Osteocyte (in vitro differentiated cells): ENCODE results near the gene TTC28. TPM values are rescaled to one million over a fixed set of nuclear protein-coding genes. Genes with fewer than 3 reads are reported as not detected.
A peak's percentile ranks its signal among the peaks of the same experiment; 100 is the strongest.
"Not testable (repeated sequence)": the region's sequence is repeated elsewhere in the genome, so short reads cannot be mapped to it uniquely, and the experiment has no call there.

Experiments
- DNase-seq: peaks from one replicate; pipeline ENCODE4 v3.0.0; 2021; ENCODE audit warnings: mixed read lengths; ENCODE audit not compliant: unreplicated experiment; ENCODE audit errors: extremely low spot score
- H3K27ac Mint-ChIP-seq: one replicate; pipeline ENCODE4 v1.8.0; 2021; ENCODE audit warnings: mild to moderate bottlenecking, mixed read lengths; ENCODE audit not compliant: unreplicated experiment
- H3K27me3 Mint-ChIP-seq: one replicate; pipeline ENCODE4 v1.8.0; 2021; ENCODE audit warnings: mixed read lengths; ENCODE audit not compliant: unreplicated experiment
- H3K36me3 Mint-ChIP-seq: one replicate; pipeline ENCODE4 v1.8.0; 2021; ENCODE audit warnings: mixed read lengths; ENCODE audit not compliant: unreplicated experiment
- H3K4me1 Mint-ChIP-seq: one replicate; pipeline ENCODE4 v1.8.0; 2021; ENCODE audit warnings: mixed read lengths; ENCODE audit not compliant: unreplicated experiment
- H3K4me3 Mint-ChIP-seq: one replicate; pipeline ENCODE4 v1.8.0; 2021; ENCODE audit warnings: mild to moderate bottlenecking, moderate library complexity, mixed read lengths; ENCODE audit not compliant: unreplicated experiment
- H3K9me3 Mint-ChIP-seq: one replicate; pipeline ENCODE4 v1.8.0; 2021; ENCODE audit warnings: mixed read lengths; ENCODE audit not compliant: unreplicated experiment
- total RNA-seq: library from RNA; stranded (reverse); gene quantifications from 2 replicates; pipeline ENCODE4 v1.2.1, GENCODE V29; 2021
- TF ChIP-seq, protein P1 (sequence below): fragments of 200-600 bp; sonication (generic); IDR thresholded peaks from 2 replicates; pipeline ENCODE4 v1.5.0; 2021; ENCODE audit warnings: antibody characterized with exemption, mild to moderate bottlenecking, moderate library complexity

Gene TTC28
- total RNA-seq, 1 donor from 2014 or later, result 70.3 TPM

DNA sequence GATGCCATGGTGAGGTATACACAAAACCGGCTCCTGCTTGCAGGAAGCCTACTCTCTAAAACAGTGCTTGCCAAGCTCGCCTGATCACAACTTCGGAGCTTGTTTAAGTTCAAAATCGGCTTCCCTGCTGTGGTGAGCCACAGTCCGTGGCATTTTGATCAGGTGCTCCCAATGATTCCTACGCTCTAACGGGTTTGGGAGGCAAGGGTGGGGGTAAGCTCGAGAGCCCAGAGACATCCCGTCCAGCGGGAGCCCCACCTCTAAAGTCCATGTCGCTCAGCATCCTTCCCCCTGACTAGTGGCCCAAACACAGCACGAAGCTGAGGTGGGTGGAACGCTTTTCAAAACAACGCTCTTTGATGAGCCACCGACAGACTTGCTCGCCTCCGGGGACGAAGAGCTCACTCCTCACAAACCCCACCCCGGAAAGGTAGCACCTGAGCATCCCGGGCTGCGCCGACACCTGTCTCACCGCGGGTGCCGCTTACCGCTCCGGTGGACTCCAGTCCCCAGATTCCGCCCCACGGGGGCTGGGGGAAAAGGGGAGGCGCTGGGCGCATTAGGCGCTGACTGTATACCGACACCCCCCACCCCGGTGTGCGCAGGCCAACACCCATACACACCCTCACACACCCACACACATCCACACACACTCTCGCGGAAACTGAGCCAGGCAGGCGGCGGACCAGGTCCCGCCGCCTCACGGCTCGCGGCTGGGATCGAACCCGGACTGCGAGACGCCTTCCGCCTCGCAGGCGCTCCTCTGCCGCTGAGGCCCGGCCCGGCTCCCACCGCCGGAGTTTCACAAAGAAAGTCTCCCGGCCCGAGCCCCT lies 646 bp downstream of the TTC28 start:
- not testable (repeated sequence) for H3K9me3 Mint-ChIP-seq, H3K36me3 Mint-ChIP-seq, DNase-seq, H3K27me3 Mint-ChIP-seq
- Mint-ChIP-seq H3K4me1 (peaks cover 16% of the 10 kb centered on the region), H3K4me3 (peak overlapping the region; percentile 89), H3K27ac (peak overlapping the region; percentile 78)

DNA sequence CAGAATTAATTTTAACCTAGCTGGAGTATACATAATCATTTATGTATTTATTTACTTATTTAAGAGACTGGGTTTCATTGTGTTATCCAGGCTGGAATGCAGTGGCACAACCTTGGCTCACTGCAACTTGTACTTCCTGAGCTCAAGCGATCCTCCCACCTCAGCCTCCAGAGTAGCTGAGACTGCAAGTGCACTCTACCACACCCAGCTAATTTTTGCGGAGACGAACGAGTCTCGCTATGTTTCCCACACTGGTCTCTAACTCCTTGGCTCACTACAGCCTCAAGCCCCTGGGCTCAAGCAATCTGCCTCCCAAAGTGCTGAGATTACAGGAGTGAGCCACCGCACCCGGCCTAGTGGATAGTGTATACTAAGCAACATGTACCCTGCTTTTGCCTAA lies 1.5 kb downstream of the TTC28 start:
- not testable (repeated sequence) for DNase-seq, H3K36me3 Mint-ChIP-seq, H3K27ac Mint-ChIP-seq, H3K9me3 Mint-ChIP-seq, H3K27me3 Mint-ChIP-seq
- Mint-ChIP-seq H3K4me3 (peak overlapping the region; percentile 89), H3K4me1 (peaks cover 24% of the 10 kb centered on the region)

DNA sequence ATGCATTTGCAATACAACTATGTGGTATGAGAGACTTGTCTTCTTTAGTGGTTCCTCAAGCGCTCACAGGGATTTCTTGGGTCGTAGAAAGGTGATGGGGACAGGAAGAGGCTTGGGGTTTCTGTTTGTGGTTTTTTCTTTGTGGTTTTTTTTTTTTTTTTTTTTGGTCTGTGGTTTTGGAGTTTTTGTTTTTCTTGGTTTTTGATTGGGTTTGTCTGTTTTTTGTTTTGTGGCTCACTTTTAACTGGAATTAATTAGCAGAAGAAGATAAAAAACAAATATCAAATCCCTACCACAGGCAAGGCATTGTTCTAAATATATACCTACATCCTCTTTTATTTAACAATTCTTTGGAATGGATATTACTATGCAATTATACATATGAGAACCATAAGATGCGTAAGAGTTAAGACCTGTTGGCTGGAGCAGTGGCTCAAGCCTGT lies 5.5 kb downstream of the TTC28 start:
- peaks cover 22% of the 10 kb centered on the region for H3K4me1 Mint-ChIP-seq
- H3K9me3 Mint-ChIP-seq, result no peaks in the 10 kb centered on the region
- no peak overlapping the region for H3K4me3 Mint-ChIP-seq
- no peaks in the 10 kb centered on the region for H3K27me3 Mint-ChIP-seq
- H3K36me3 Mint-ChIP-seq, result peaks cover 5% of the 10 kb centered on the region
- TF ChIP-seq, protein P1, sequence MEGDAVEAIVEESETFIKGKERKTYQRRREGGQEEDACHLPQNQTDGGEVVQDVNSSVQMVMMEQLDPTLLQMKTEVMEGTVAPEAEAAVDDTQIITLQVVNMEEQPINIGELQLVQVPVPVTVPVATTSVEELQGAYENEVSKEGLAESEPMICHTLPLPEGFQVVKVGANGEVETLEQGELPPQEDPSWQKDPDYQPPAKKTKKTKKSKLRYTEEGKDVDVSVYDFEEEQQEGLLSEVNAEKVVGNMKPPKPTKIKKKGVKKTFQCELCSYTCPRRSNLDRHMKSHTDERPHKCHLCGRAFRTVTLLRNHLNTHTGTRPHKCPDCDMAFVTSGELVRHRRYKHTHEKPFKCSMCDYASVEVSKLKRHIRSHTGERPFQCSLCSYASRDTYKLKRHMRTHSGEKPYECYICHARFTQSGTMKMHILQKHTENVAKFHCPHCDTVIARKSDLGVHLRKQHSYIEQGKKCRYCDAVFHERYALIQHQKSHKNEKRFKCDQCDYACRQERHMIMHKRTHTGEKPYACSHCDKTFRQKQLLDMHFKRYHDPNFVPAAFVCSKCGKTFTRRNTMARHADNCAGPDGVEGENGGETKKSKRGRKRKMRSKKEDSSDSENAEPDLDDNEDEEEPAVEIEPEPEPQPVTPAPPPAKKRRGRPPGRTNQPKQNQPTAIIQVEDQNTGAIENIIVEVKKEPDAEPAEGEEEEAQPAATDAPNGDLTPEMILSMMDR, result no peak
- no peak for DNase-seq
- peak overlapping the region; percentile 14 for H3K27ac Mint-ChIP-seq

DNA sequence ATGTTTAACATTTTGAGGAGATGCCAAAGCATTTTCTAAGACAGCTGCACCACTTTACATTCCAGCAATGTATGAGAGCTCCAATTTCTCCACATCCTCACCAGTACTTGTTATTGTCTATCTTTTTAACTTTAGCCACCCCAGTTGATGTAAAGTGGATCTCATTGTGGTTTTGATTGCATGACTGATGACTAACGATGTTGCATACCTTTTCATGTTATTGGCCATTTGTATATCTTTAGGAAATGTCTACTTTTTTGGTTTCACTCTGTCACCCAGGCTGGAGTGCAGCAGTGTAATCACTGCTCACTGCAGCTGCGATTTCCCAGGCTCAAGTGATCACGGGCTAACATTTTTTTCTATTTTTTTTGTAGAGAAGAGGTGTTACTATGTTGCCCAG lies 8.9 kb downstream of the TTC28 start:
- Mint-ChIP-seq H3K4me3 (no peak overlapping the region), H3K27me3 (no peaks in the 10 kb centered on the region)

DNA sequence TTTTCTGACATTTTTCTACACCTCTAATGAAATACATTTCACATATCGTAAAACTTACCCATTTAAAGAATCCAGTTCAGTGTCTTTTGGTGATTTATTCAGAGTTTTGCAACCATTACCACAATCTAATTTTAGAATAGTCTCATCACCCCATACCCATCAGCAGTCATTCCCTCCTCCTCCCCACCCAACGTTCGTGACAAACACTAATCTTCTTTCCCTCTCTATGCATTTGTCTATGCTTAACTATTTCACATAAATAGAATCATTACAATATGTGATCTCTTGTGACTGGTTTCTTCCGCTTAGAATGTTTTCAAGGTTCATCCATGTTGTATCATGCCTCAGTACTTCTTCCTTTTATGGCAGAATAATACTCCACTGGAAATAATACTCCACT lies 9.5 kb downstream of the TTC28 start:
- no peak for DNase-seq
- Mint-ChIP-seq H3K27ac (no peak overlapping the region), H3K9me3 (no peaks in the 10 kb centered on the region), H3K4me1 (peaks cover 12% of the 10 kb centered on the region), H3K27me3 (no peaks in the 10 kb centered on the region), H3K36me3 (peaks cover 5% of the 10 kb centered on the region), H3K4me3 (no peak overlapping the region)
- TF ChIP-seq, protein P1, result no peak

More for the DNA sequence above, 8.9 kb downstream of the TTC28 start:
- no peak for DNase-seq
- H3K4me1 Mint-ChIP-seq, result peaks cover 12% of the 10 kb centered on the region
- no peak overlapping the region for H3K27ac Mint-ChIP-seq
- peaks cover 5% of the 10 kb centered on the region for H3K36me3 Mint-ChIP-seq
- TF ChIP-seq, protein P1, result no peak
- no peaks in the 10 kb centered on the region for H3K9me3 Mint-ChIP-seq

DNA sequence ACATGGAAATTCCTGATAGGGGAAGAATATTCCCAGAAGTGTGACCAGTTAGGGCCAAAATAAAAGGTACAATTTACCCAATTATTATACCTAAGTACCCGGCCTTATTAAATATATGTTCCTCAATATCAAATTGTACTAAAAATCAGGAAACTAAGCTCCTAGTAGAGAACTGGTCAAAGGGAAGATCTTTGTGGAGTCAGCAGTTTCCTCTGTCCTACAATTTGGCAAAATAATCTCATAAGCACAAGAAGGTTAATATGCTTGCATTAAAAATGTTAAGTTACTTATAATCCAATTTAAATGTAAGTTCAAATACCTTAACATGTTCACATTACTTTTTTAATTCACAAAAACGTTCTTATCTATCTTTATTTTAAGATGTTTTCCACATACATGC lies 10.3 kb downstream of the TTC28 start:
- H3K27me3 Mint-ChIP-seq, result no peaks in the 10 kb centered on the region
- TF ChIP-seq, protein P1, result no peak
- peaks cover 5% of the 10 kb centered on the region for H3K36me3 Mint-ChIP-seq
- no peak overlapping the region for H3K27ac Mint-ChIP-seq
- H3K9me3 Mint-ChIP-seq, result no peaks in the 10 kb centered on the region
- no peak overlapping the region for H3K4me3 Mint-ChIP-seq
- no peak for DNase-seq
- H3K4me1 Mint-ChIP-seq, result peaks cover 12% of the 10 kb centered on the region

DNA sequence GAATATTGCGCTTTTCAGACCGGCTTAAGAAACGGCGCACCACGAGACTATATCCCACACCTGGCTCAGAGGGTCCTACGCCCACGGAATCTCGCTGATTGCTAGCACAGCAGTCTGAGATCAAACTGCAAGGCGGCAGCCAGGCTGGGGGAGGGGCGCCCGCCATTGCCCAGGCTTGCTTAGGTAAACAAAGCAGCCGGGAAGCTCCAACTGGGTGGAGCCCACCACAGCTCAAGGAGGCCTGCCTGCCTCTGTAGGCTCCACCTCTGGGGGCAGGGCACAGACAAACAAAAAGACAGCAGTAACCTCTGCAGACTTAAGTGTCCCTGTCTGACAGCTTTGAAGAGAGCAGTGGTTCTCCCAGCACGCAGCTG lies 16.1 kb downstream of the TTC28 start:
- H3K4me3 Mint-ChIP-seq, H3K36me3 Mint-ChIP-seq, H3K27me3 Mint-ChIP-seq, DNase-seq, H3K27ac Mint-ChIP-seq, H3K9me3 Mint-ChIP-seq, H3K4me1 Mint-ChIP-seq: not testable (repeated sequence)
